ENCODE results near the gene NAV3.

GRCh38 chr12:78118486-78118885 lies 287.8 kb downstream of the NAV3 start:
- TF ChIP-seq CTCF (IDR thresholded peaks at IDR 0.05) = no peak
- TF ChIP-seq POLR2AphosphoS5 (IDR thresholded peaks at IDR 0.05; ENCODE audit: insufficient read depth in 1 of 2, low read depth in 1 of 2) = no peak
- no peak for TF ChIP-seq POLR2A (IDR thresholded peaks at IDR 0.05)
